ENCODE results near the gene KCP.

DNA sequence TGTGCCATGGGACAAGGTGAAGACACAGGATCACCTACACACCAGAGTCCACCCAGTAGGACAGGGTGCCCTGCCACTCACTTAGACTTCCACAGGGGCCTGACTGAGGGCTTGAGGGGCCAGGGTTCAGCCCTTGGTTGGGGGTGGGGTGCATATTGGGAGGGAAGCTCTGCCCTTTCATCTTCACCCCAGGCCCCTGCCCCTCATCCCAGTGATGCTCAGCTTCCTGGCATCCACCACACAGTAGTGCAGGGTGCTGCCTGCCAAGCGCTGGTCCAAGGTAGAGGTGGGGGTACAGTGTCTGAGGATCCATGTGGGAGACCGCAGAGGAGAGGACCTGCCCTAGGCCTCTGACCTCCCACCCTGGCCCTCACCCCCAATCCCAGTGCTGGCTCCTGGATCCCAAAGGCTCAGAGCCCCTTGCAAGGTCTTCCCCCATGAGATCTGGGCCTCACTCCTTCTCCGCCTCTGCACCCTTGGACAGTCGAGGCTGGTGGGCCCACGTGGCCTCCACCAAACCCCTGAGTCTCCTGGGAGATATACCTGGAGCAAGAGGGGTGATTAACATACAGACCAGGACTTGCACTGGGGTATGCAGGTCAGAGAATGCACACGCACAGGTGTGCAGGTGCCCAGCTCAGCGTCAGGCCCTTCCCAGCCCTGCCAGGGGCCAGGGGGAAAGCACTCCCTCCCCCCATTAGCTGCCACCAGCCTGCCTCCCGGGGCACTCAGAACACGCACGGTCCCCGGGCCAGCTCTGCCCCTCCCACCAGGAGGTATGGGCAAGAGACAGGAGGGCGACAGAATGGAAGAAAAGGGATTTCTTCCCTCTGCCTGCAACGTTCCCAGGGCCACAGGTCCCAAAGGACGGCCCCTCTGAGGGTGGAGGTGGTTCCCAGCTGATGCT, 18.6 kb upstream of the KCP start:
- TF ChIP-seq, protein P1, sequence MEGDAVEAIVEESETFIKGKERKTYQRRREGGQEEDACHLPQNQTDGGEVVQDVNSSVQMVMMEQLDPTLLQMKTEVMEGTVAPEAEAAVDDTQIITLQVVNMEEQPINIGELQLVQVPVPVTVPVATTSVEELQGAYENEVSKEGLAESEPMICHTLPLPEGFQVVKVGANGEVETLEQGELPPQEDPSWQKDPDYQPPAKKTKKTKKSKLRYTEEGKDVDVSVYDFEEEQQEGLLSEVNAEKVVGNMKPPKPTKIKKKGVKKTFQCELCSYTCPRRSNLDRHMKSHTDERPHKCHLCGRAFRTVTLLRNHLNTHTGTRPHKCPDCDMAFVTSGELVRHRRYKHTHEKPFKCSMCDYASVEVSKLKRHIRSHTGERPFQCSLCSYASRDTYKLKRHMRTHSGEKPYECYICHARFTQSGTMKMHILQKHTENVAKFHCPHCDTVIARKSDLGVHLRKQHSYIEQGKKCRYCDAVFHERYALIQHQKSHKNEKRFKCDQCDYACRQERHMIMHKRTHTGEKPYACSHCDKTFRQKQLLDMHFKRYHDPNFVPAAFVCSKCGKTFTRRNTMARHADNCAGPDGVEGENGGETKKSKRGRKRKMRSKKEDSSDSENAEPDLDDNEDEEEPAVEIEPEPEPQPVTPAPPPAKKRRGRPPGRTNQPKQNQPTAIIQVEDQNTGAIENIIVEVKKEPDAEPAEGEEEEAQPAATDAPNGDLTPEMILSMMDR (optimal IDR thresholded peaks at IDR 0.05 in 1 of 3, IDR thresholded peaks at IDR 0.05 in 1 of 3, conservative IDR thresholded peaks at IDR 0.05 in 1 of 3; ENCODE audit: extremely low read depth in 1 of 3, insufficient read depth in 2 of 3, low read length in 3 of 3): no peak
- no peak for TF ChIP-seq EZH2 (IDR thresholded peaks at IDR 0.05; ENCODE audit: low read length)

Measured in keratinocyte (primary cell).